Muscle layer of duodenum (tissue), 2 donors: ENCODE data around the gene HOMEZ.
A peak's percentile ranks its signal among the peaks of the same experiment; 100 is the strongest.
"Not testable (repeated sequence)": the region's sequence is repeated elsewhere in the genome, so short reads cannot be mapped to it uniquely, and the experiment has no call there.

ENCODE experiments used
- H3K27ac ChIP-seq: one replicate; pipeline ENCODE4 v1.7.0; 2013; ENCODE audit warnings: mild to moderate bottlenecking, low read length
- H3K27me3 ChIP-seq: one replicate; pipeline ENCODE4 v1.7.0; 2013; ENCODE audit warnings: low read depth, mild to moderate bottlenecking, control low read depth, low read length
- H3K36me3 ChIP-seq, 2 donors: one replicate each; pipeline ENCODE4 v1.7.0; 2013; ENCODE audit warnings: low read length in 2 of 2, control low read depth in 1 of 2, mild to moderate bottlenecking in 1 of 2; ENCODE audit not compliant: insufficient read depth in 2 of 2, control insufficient read depth in 1 of 2
- H3K4me1 ChIP-seq, 2 donors: one replicate each; pipeline ENCODE4 v1.7.0; 2013; ENCODE audit warnings: low read length in 2 of 2, mild to moderate bottlenecking in 2 of 2, control low read depth in 1 of 2, moderate library complexity in 1 of 2; ENCODE audit not compliant: insufficient read depth in 2 of 2, control insufficient read depth in 1 of 2
- H3K4me3 ChIP-seq, 2 donors: one replicate each; pipeline ENCODE4 v1.7.0; 2013; ENCODE audit warnings: low read length in 2 of 2, low read depth in 1 of 2, mild to moderate bottlenecking in 1 of 2
- H3K9me3 ChIP-seq, 2 donors: one replicate each; pipeline ENCODE4 v1.7.0; 2013; ENCODE audit warnings: low read length in 2 of 2, control low read depth in 1 of 2, mild to moderate bottlenecking in 1 of 2; ENCODE audit not compliant: control insufficient read depth in 1 of 2
- donor health status: healthy.

HOMEZ gene, protein sequence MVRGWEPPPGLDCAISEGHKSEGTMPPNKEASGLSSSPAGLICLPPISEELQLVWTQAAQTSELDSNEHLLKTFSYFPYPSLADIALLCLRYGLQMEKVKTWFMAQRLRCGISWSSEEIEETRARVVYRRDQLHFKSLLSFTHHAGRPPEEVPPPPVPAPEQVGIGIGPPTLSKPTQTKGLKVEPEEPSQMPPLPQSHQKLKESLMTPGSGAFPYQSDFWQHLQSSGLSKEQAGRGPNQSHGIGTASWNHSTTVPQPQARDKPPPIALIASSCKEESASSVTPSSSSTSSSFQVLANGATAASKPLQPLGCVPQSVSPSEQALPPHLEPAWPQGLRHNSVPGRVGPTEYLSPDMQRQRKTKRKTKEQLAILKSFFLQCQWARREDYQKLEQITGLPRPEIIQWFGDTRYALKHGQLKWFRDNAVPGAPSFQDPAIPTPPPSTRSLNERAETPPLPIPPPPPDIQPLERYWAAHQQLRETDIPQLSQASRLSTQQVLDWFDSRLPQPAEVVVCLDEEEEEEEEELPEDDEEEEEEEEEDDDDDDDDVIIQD

DNA sequence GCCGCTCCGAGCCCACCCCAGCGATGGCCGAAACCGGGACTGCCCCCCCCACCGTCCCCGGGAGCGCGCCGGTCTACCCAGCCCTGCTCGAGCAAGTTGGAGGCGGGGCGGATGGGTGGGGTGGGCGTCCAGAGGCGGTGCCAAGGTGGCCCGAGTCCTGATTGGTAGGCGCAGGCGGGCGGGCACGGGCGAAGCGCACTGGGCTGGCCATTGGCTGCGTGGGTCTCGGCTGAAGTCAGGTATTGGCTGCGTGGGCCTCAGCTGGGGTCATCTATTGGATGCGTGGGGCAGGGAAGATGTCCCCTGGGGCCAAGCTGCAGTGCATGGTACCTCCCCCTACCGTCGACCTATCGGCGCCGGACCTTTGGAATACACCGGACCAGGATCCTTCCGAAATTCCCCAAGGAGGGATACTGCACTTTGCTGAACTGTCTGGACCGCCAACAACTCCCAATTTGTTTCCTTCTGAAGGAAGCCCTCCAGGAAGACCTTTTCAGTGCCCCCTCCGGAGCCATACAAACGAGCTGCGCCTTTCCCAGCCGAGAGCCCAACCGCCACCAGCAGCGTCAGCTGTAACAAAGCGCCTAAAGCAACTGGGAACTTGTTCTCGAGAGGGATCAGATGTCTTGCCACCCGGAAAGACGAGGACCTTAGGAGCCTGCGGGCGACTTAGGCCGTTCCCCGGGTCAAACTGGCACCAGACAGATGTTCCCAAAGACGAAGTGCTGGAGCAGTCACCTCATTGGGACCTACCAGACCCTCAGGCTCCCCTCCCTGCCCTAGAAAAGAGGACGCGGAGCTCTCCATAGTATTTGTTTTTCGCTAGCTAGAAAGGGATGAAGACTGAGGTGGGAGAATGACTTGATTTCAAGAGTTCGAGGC, at the start of gene HOMEZ:
Gene HOMEZ (minus strand): TSS at position 113 of the 882 bp plus-strand sequence. CDS start 180 bp downstream, outside the sequence.
- H3K9me3 ChIP-seq = no peaks in the 10 kb centered on the region
- no peaks in the 10 kb centered on the region for H3K27me3 ChIP-seq
- peaks cover 0 to 21% of the 10 kb centered on the region in 2 donors for H3K4me1 ChIP-seq
- no peaks in the 10 kb centered on the region for H3K36me3 ChIP-seq
- H3K4me3 ChIP-seq = peak within 1 kb of the TSS; percentile 92 to 94
- H3K27ac ChIP-seq = peak within 1 kb of the TSS; percentile 97

DNA sequence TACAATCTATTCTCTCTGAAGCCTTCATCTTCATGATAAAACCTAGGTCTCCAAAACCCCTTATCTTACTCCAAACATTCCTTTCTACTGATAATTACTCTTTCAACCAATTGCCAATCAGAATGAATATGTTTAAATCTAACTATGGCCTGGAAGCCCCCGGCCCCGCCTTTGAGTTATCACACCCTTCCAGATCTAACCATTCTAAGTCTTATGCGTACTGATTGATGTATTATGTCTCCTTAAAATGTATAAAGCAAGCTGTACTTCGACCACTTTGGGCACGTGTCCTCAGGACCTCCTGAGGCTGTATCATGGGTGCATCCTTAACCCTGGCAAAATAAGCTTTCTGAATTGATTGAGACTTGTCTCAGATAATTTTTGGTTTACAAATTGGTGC, 49.7 kb upstream of the HOMEZ start:
- no peak overlapping the region for H3K4me3 ChIP-seq
- no peaks in the 10 kb centered on the region for H3K4me1 ChIP-seq
- H3K27ac ChIP-seq = no peak overlapping the region
- no peaks in the 10 kb centered on the region for H3K27me3 ChIP-seq
- H3K36me3 ChIP-seq = no peaks in the 10 kb centered on the region
- H3K9me3 ChIP-seq = no peaks in the 10 kb centered on the region

DNA sequence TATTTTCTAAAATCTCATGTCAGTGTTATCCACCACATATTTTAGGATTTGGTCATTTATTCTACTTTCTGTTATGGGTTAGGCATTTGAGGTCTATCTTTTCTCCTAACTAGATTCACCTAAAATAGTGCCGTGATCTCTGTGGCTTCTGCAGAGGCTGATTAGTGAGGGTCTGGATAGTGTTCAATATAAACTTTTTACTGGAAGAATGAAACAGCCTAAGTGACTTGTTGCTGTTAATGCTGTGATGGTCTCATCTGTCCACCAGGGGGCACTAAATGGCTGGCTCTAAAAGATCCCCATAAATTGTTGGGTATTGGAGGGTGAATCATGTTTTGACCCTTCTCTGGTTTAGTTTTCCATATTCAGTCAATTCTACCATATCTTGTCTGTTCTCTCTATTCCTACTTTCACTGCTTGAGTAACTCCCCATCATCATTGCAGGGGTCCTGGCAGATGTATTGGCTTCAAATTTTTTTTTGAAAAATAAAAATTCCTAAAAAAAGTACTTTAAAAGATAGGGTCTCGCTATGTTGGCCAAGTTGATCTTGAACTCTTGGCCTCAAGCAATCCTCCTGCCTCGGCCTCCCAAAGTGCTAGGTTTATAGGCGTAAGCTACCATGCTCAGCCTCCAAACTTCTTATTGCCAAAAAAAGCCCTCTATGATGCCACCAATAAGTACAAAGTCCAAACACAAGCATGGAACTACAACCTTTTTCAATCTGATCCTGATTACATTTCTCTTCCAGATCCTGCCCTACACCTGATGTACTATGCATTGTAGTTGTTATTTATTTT, 42.2 kb upstream of the HOMEZ start:
- Histone ChIP-seq H3K4me1 (peaks cover 3 to 4% of the 10 kb centered on the region in 2 donors), H3K4me3 (no peak overlapping the region), H3K36me3 (peaks cover 19 to 26% of the 10 kb centered on the region in 2 donors), H3K27ac (no peak overlapping the region), H3K9me3 (no peaks in the 10 kb centered on the region), H3K27me3 (no peaks in the 10 kb centered on the region)

DNA sequence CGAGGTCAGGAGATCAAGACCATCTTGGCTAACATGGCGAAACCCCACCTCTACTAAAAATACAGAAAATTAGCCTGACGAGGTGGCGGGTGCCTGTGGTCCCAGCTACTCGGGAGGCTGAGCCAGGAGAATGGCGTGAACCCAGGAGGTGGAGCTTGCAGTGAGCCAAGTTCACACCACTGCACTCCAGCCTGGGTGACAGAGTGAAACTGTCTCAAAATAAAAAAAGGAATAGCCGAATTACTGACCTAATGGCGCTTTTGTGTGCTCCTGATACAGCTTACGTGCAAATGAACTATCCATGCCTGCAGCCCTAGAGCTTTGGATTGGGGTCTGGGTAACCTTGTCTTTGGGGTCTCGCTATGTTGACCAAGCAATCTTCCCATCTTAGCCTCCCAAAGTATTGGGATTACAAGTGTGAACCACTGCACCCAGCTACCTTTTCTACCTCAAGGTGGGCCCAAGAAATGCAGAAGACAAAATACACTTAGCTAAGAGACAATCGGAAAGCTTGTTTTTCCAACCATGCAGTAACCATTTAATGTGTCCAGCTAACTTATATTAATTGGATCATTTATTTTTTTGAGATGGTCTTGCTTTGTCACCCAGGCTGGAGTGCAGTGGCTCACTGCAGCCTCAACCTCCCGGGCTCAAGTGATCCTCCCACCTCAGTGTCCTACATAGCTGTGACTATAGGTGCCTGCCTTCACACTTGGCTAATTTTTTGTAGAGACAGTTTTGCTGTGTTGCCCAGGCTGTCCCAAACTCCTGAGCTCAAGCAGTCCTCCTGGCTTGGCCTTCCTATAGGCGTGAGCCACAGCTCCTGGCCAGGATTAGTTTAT, 40.8 kb upstream of the HOMEZ start:
- Histone ChIP-seq H3K4me3 (no peak overlapping the region), H3K36me3 (peaks cover 23 to 26% of the 10 kb centered on the region in 2 donors), H3K4me1 (peaks cover 11 to 15% of the 10 kb centered on the region in 2 donors), H3K9me3 (no peaks in the 10 kb centered on the region), H3K27me3 (no peaks in the 10 kb centered on the region), H3K27ac (no peak overlapping the region)

DNA sequence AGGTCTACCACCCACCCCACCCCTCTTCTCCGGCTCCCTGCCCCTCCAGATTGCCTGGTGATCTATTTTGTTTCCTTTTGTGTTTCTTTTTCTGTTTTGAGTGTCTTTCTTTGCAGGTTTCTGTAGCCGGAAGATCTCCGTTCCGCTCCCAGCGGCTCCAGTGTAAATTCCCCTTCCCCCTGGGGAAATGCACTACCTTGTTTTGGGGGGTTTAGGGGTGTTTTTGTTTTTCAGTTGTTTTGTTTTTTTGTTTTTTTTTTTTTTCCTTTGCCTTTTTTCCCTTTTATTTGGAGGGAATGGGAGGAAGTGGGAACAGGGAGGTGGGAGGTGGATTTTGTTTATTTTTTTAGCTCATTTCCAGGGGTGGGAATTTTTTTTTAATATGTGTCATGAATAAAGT, 39.8 kb upstream of the HOMEZ start:
- H3K4me1 ChIP-seq = peaks cover 11 to 15% of the 10 kb centered on the region in 2 donors
- peaks cover 23 to 26% of the 10 kb centered on the region in 2 donors for H3K36me3 ChIP-seq
- not testable (repeated sequence) for H3K27ac ChIP-seq, H3K9me3 ChIP-seq, H3K27me3 ChIP-seq, H3K4me3 ChIP-seq

DNA sequence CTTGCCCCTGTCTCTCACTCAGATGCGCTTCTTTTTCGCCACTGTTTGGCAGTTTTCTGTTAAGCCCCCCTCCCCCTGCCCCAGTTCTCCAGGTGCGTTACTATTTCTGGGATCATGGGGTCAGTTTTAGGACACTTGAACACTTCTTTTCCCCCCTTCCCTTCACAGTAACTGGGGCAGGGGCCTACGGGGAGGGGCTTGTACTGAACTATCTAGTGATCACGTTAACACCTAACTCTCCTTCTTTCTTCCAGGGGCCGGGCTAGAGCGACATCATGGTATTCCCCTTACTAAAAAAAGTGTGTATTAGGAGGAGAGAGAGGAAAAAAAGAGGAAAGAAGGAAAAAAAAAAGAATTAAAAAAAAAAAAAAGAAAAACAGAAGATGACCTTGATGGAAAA, 39.1 kb upstream of the HOMEZ start:
- H3K4me1 ChIP-seq = peaks cover 11 to 19% of the 10 kb centered on the region in 2 donors
- H3K27ac ChIP-seq = no peak overlapping the region
- H3K9me3 ChIP-seq = no peaks in the 10 kb centered on the region
- peaks cover 23 to 31% of the 10 kb centered on the region in 2 donors for H3K36me3 ChIP-seq
- H3K4me3 ChIP-seq = no peak overlapping the region
- H3K27me3 ChIP-seq = no peaks in the 10 kb centered on the region

DNA sequence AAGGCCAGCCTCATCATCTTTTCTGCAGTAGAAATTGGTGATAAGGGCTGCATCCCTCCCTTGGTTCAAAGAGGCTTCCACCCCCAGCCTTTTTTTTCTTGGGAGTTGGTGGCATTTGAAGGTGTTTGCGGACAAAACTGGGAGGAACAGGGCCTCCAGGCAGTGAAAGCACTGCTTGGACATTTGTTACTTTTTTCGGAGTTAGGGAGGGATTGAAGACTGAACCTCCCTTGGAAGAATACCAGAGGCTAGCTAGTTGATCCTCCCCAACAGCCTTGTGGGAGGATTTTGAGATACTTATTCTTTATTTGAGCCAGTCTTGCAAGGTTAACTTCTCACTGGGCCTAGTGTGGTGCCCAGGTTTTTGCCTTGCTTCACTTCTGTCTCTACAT, 38.5 kb upstream of the HOMEZ start:
- peaks cover 11 to 19% of the 10 kb centered on the region in 2 donors for H3K4me1 ChIP-seq
- H3K9me3 ChIP-seq = no peaks in the 10 kb centered on the region
- no peaks in the 10 kb centered on the region for H3K27me3 ChIP-seq
- no peak overlapping the region for H3K27ac ChIP-seq
- H3K36me3 ChIP-seq = peaks cover 23 to 31% of the 10 kb centered on the region in 2 donors
- H3K4me3 ChIP-seq = no peak overlapping the region

DNA sequence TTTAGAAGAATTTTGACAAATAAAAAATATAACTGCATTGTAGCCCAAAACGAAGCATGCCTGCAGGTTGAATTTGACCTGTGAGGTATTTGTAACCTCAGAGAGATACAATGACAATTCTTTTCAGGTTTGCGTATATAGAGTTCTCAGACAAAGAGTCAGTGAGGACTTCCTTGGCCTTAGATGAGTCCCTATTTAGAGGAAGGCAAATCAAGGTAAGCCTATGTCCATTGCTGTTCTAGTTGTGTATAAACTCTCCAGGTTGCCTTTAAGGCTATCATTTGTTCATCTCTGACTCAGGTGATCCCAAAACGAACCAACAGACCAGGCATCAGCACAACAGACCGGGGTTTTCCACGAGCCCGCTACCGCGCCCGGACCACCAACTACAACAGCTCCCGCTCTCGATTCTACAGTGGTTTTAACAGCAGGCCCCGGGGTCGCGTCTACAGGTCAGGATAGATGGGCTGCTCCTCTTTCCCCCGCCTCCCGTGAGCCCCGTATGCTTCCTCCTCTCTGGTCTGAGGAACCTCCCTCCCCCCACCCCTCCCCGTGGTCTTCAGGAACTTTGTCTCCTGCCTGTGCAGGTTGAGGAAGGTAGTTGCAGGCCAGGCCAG, 38.0 kb upstream of the HOMEZ start:
- Histone ChIP-seq H3K4me1 (peaks cover 11 to 19% of the 10 kb centered on the region in 2 donors), H3K36me3 (peaks cover 23 to 31% of the 10 kb centered on the region in 2 donors), H3K9me3 (no peaks in the 10 kb centered on the region), H3K27ac (no peak overlapping the region), H3K4me3 (no peak overlapping the region), H3K27me3 (no peaks in the 10 kb centered on the region)

DNA sequence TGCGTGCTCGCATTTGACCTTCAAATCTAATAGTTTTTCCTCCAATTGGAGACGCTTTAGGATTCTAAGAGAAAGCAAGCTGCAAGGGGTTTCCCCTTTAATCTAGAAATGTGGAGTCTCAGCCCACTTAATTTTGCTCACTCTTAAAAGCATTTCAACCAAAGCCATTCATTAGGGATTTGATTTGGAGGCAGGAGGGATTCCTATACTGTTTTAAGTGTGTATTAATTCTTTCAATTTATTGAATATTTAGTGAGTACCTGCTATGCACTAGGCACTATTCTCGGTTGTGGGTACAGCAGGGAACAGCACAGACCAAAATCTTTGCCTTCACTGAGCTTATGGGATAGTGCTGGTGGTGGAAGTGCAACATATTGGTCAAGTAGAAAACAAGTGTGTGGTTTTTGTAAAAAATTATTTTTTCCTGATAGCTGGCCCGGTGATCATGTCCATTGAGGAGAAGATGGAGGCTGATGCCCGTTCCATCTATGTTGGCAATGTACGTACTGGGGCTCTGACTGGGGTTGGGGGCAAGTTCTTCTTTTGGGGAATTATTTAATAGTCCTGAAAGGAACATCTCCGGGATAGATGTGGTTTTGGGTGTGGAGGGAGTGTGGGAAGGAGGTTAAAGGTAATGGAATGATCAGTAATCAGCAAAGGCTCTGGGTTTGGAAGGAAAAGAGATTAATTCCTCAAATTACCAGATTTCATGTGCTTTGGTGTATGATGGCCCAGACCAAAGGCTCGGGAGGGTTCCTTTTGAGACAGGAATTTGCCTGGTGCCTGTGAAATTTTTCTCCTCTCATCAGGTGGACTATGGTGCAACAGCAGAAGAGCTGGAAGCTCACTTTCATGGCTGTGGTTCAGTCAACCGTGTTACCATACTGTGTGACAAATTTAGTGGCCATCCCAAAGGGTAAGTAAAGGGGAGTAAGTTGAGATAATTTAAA, 36.9 kb upstream of the HOMEZ start:
- Histone ChIP-seq H3K4me3 (peak overlapping the region; percentile 75 to 94), H3K4me1 (peaks cover 11 to 19% of the 10 kb centered on the region in 2 donors), H3K36me3 (peaks cover 23 to 31% of the 10 kb centered on the region in 2 donors), H3K27me3 (no peaks in the 10 kb centered on the region), H3K9me3 (no peaks in the 10 kb centered on the region), H3K27ac (peak overlapping the region; percentile 92)
